ENCODE measurements around the gene TRIM31.
A peak's percentile ranks its signal among the peaks of the same experiment; 100 is the strongest.

The TRIM31 gene

DNA sequence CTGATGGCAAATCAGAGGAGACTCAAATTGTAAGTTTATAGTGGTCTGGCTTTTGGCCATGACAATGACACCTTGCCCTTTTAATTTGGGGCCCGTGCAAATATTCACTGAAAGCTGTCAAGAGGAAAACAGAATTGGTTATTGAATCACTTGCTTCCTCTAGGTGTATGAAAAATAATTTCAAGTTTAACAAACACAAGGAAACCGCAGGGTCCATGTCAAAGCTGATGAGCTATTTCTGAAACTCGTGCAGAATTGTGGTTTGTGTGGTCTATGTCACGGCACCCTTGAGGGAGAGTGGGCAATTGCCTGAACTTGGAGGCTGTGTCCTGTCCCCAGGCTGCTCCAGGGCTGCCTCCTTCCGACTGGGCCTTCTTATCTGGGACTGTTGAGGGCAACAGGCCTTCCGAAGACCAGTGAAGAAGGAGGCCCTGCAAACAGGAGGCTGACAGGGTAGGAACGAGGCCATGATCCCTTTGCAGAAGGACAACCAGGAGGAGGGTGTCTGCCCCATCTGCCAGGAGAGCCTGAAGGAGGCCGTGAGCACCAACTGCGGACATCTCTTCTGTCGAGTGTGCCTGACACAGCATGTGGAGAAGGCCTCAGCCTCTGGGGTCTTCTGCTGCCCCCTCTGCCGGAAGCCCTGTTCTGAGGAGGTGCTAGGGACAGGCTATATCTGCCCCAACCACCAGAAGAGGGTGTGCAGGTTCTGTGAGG is 23.8 kb upstream of the TRIM31 start:
- TF ChIP-seq, protein P1, sequence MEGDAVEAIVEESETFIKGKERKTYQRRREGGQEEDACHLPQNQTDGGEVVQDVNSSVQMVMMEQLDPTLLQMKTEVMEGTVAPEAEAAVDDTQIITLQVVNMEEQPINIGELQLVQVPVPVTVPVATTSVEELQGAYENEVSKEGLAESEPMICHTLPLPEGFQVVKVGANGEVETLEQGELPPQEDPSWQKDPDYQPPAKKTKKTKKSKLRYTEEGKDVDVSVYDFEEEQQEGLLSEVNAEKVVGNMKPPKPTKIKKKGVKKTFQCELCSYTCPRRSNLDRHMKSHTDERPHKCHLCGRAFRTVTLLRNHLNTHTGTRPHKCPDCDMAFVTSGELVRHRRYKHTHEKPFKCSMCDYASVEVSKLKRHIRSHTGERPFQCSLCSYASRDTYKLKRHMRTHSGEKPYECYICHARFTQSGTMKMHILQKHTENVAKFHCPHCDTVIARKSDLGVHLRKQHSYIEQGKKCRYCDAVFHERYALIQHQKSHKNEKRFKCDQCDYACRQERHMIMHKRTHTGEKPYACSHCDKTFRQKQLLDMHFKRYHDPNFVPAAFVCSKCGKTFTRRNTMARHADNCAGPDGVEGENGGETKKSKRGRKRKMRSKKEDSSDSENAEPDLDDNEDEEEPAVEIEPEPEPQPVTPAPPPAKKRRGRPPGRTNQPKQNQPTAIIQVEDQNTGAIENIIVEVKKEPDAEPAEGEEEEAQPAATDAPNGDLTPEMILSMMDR (IDR thresholded peaks at IDR 0.05; ENCODE audit: insufficient read depth, low read depth, low read length, missing control alignments), result no peak

GRCh38 chr6:30135757-30136156 is 22.9 kb upstream of the TRIM31 start, which contains the start of gene TRIM40:
TRIM40 (plus strand) TSS chr6:30136140; CDS start chr6:30137037, 897 bp downstream.
- no peak for DNase-seq (ENCODE audit: low read depth)
- TF ChIP-seq, protein P1 (IDR thresholded peaks at IDR 0.05; ENCODE audit: insufficient read depth, low read depth, low read length, missing control alignments), result no peak
- no peak within 1 kb of the TSS for H3K4me3 ChIP-seq (ENCODE audit: low read length)

More for the DNA sequence above, 23.8 kb upstream of the TRIM31 start:
- H3K4me3 ChIP-seq (ENCODE audit: low read length), result no peak overlapping the region
- DNase-seq (ENCODE audit: low read depth), result no peak

DNA sequence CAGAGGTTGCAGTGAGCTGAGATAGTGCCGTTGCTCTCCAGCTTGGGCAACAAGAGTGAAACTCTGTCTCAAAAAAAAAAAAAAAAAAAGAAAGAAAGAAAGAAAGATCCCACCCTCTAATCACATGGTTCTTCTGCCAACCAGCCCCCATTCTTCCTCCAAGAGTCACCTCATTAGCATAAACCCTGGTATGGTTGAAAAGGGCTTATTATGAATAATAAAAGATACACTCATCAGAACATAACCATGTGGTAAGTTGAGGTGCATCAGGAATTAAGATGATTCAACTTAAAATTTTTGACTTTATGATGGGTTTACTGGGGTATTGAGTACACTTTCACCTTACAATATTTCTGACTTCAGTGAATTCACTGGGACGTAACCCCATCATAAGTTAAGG is 22.3 kb upstream of the TRIM31 start:
- H3K4me3 ChIP-seq (ENCODE audit: low read length), result no peak overlapping the region
- TF ChIP-seq, protein P1 (IDR thresholded peaks at IDR 0.05; ENCODE audit: insufficient read depth, low read depth, low read length, missing control alignments), result no peak
- DNase-seq (ENCODE audit: low read depth), result no peak

GRCh38 chr6:30131947-30132497 is 19.1 kb upstream of the TRIM31 start:
- DNase-seq (ENCODE audit: low read depth), result no peak
- TF ChIP-seq, protein P1 (IDR thresholded peaks at IDR 0.05; ENCODE audit: insufficient read depth, low read depth, low read length, missing control alignments), result no peak
- no peak overlapping the region for H3K4me3 ChIP-seq (ENCODE audit: low read length)

GRCh38 chr6:30130887-30131862 is 18.3 kb upstream of the TRIM31 start:
- H3K4me3 ChIP-seq (ENCODE audit: low read length), result no peak overlapping the region
- TF ChIP-seq, protein P1 (IDR thresholded peaks at IDR 0.05; ENCODE audit: insufficient read depth, low read depth, low read length, missing control alignments), result peak; percentile 100
- peak; percentile 87 for DNase-seq (ENCODE audit: low read depth)

DNA sequence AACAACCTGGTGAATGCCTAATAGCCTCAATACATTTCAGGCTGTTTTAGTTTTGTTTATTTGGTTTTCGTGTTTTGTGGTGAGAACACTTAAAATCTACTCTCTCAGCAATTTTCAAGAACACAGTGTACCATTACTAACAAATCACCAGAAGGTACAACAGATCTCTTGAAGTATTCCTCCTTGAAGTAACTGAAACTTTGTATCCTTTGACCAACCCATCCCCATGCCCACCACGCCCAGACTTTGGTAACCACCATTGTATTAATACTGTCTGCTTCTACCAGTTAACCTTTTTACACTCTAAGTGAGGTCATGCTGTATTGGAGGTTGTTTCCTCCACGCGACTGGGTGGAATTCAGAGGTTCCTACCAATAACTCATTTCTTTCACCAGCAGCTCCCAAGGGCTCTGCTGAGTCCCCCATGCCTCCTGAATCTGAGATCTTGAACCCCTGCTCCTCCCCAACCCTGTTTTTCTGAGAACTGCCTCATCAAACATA is 17.3 kb upstream of the TRIM31 start:
- H3K4me3 ChIP-seq (ENCODE audit: low read length), result no peak overlapping the region
- TF ChIP-seq, protein P1 (IDR thresholded peaks at IDR 0.05; ENCODE audit: insufficient read depth, low read depth, low read length, missing control alignments), result no peak
- no peak for DNase-seq (ENCODE audit: low read depth)
